Adrenal gland (tissue), 12 donors: Measurements from ENCODE around the gene BCAS4. TPM values are rescaled to one million over a fixed set of nuclear protein-coding genes. Genes with fewer than 3 reads are reported as not detected.
A peak's percentile ranks its signal among the peaks of the same experiment; 100 is the strongest.

Experiments used
- DNase-seq, 7 donors: peaks; one replicate each; pipeline ENCODE4 v3.0.0-alpha.2; 2019 to 2020
- H3K27ac ChIP-seq, 5 donors: fragments of 200-600 bp; sonication (generic) in 4 of 5; 1 replicate in 3 of 5; 2 replicates in 2 of 5; pipeline versions ENCODE4 v1.5.1 to v1.8.0; 2016 to 2020; ENCODE audit warnings: mild to moderate bottlenecking in 1 of 5
- H3K27me3 ChIP-seq: fragments of 200-600 bp; 2 replicates; pipeline ENCODE4 v1.8.0; 2021
- H3K36me3 ChIP-seq, 2 donors: fragments of 200-600 bp; replicated peaks in 1 of 2; 1 replicate in 1 of 2; 2 replicates in 1 of 2; pipeline versions ENCODE4 v1.5.1 to v1.8.0; 2018 to 2022
- H3K4me1 ChIP-seq, 2 donors: fragments of 200-600 bp; replicated peaks in 1 of 2; 1 replicate in 1 of 2; 2 replicates in 1 of 2; pipeline versions ENCODE4 v1.5.1 to v1.8.0; 2018 to 2021
- H3K4me3 ChIP-seq, 4 donors: fragments of 200-600 bp; sonication (generic) in 3 of 4; one replicate each; pipeline ENCODE4 v1.5.1; 2016 to 2018
- H3K9me3 ChIP-seq, 3 donors: fragments of 200-600 bp; sonication (generic) in 1 of 3; replicated peaks in 1 of 3; 1 replicate in 2 of 3; 2 replicates in 1 of 3; pipeline versions ENCODE4 v1.5.1 to v1.8.0; 2016 to 2021
- CTCF ChIP-seq, 6 experiments: fragments of 450-650 bp in 4 of 6; fragments of 200-600 bp in 2 of 6; sonication (generic) in 1 of 6; IDR thresholded peaks; 1 replicate in 5 of 6; 2 replicates in 1 of 6; pipeline versions ENCODE4 v1.5.1 to v1.8.0; 2016 to 2021; ENCODE audit warnings: antibody characterized with exemption in 6 of 6, mild to moderate bottlenecking in 2 of 6, moderate library complexity in 1 of 6
- POLR2A ChIP-seq, 2 donors: fragments of 450-650 bp; IDR thresholded peaks; one replicate each; pipeline ENCODE4 v1.6.1; 2017; ENCODE audit warnings: antibody characterized with exemption in 2 of 2, mild to moderate bottlenecking in 2 of 2, moderate library complexity in 1 of 2
- WGBS, 4 donors: extraction: QIAGEN DNeasy Blood & Tissue Kit in 2 of 4; methylation state at CpG; one replicate each; pipeline versions ENCODE4 v1.1.5 to v1.1.7; 2013 to 2017; 5-methylcytosine and 5-hydroxymethylcytosine counted together
- intact Hi-C, 2 donors: fragments of 100-400 bp; cut with DNase I; formaldehyde crosslinking; loops; one replicate each; pipeline versions ENCODE4 v1.14.1 to v1.15.0; 2022 to 2023
- polyA plus RNA-seq, 3 donors: library from polyadenylated mRNA; stranded (reverse); fragments of 200-250 nt in 2 of 3; fragments of 350-450 nt in 1 of 3; fragmentation: Illumina TruSeq in 1 of 3; extraction: RNeasy Lipid Tissue Mini Kit (QIAGEN cat#74804) in 1 of 3; gene quantifications; one replicate each; pipeline ENCODE4 v1.2.3, GENCODE V29; 2013 to 2014
- total RNA-seq, 9 donors: library from RNA; depleted of rRNA in 4 of 9; stranded (reverse); fragments of >200 nt in 4 of 9; fragments of 120-200 nt in 1 of 9; fragmentation: NEBNext Ultra II Directional in 1 of 9; extraction: Animal tissue kit (Norgen Biotek cat#: 25700) in 1 of 9; gene quantifications; one replicate each; pipeline versions ENCODE4 v1.1.0 to v1.2.4, GENCODE V29; 2013 to 2023
- donor health status: healthy with polysubstance abuse.
- donor health status: Bipolar disorder and iron deficiency.
- donor health status: DM: yes; HTN: yes; CAD: no.
- donor health status: DM: no; HTN: no; CAD: no.
- donor health status: DM: no; HTN: no; CAD: no.
- donor health status: DM: yes; HTN: yes; CAD: no.

BCAS4 gene
- total and polyA plus RNA-seq, 12 donors, result 0.66 to 5.1 (median 1.5) TPM

GRCh38 chr20:50913690-50914375, 119.0 kb downstream of the BCAS4 start:
- no peaks in the 10 kb centered on the region for H3K27me3 ChIP-seq
- H3K36me3 ChIP-seq, result no peaks in the 10 kb centered on the region
- 65 to 85% (median 70%) methylated on average over 2 of the region's 2 CpGs for WGBS, 4 donors
- TF ChIP-seq CTCF (IDR thresholded peaks at IDR 0.05), result no peak
- no peak for TF ChIP-seq POLR2A (IDR thresholded peaks at IDR 0.05)
- no peak overlapping the region for H3K27ac ChIP-seq
- peaks cover 48 to 70% of the 10 kb centered on the region in 2 donors for H3K4me1 ChIP-seq
- no peaks in the 10 kb centered on the region for H3K9me3 ChIP-seq
- no peak overlapping the region for H3K4me3 ChIP-seq
- no peak for DNase-seq
- intact Hi-C loops, result no loop called here

GRCh38 chr20:50915424-50915823, 120.6 kb downstream of the BCAS4 start:
- H3K27me3 ChIP-seq, result no peaks in the 10 kb centered on the region
- no peaks in the 10 kb centered on the region for H3K36me3 ChIP-seq
- 33 to 41% (median 39%) methylated on average over 3 of the region's 3 CpGs for WGBS, 4 donors
- intact Hi-C loops, result no loop called here
- peaks cover 49 to 85% of the 10 kb centered on the region in 2 donors for H3K4me1 ChIP-seq
- H3K27ac ChIP-seq, result peak overlapping the region in 1 of 5 donors; percentile 36
- TF ChIP-seq POLR2A (IDR thresholded peaks at IDR 0.05), result no peak
- no peak for TF ChIP-seq CTCF (IDR thresholded peaks at IDR 0.05)
- H3K9me3 ChIP-seq, result no peaks in the 10 kb centered on the region
- H3K4me3 ChIP-seq, result no peak overlapping the region
- DNase-seq, result no peak

GRCh38 chr20:50916257-50916656, 121.4 kb downstream of the BCAS4 start:
- H3K27ac ChIP-seq, result peak overlapping the region in 3 of 5 donors; percentile 3 to 36 (median 4)
- intact Hi-C loops, result no loop called here

GRCh38 chr20:50916934-50917333, 122.1 kb downstream of the BCAS4 start:
- Histone ChIP-seq H3K36me3 (no peaks in the 10 kb centered on the region), H3K4me3 (no peak overlapping the region), H3K27me3 (no peaks in the 10 kb centered on the region), H3K4me1 (peaks cover 38 to 86% of the 10 kb centered on the region in 2 donors), H3K9me3 (no peaks in the 10 kb centered on the region), H3K27ac (peak overlapping the region in 2 of 5 donors; percentile 4 to 36)
- TF ChIP-seq POLR2A (IDR thresholded peaks at IDR 0.05), result no peak
- TF ChIP-seq CTCF (IDR thresholded peaks at IDR 0.05), result no peak
- no peak for DNase-seq
- intact Hi-C loops, result no loop called here
- 71 to 80% (median 73%) methylated on average over 3 of the region's 3 CpGs for WGBS, 4 donors

More at GRCh38 chr20:50916257-50916656, 121.4 kb downstream of the BCAS4 start:
- TF ChIP-seq CTCF (IDR thresholded peaks at IDR 0.05) (no peak), POLR2A (IDR thresholded peaks at IDR 0.05) (no peak)
- Histone ChIP-seq H3K4me3 (no peak overlapping the region), H3K36me3 (no peaks in the 10 kb centered on the region), H3K4me1 (peaks cover 44 to 86% of the 10 kb centered on the region in 2 donors), H3K27me3 (no peaks in the 10 kb centered on the region), H3K9me3 (no peaks in the 10 kb centered on the region)
- 61 to 63% (median 63%) methylated on average over 5 of the region's 5 CpGs for WGBS, 4 donors
- no peak for DNase-seq
